Smooth muscle cell (in vitro differentiated cells): ENCODE results near the gene PRELP. TPM values are rescaled to one million over a fixed set of nuclear protein-coding genes. Genes with fewer than 3 reads are reported as not detected.

Experiments
- DNase-seq: peaks from one replicate; lab custom pipeline; 2025; ENCODE audit not compliant: unreplicated experiment; lab: John Stamatoyannopoulos, UW
- H2AFZ ChIP-seq: fragments of 200-600 bp; sonication (generic); 2 replicates; pipeline ENCODE4 v1.6.0; 2016; ENCODE audit warnings: antibody characterized with exemption, low read depth, mild to moderate bottlenecking
- H3F3A ChIP-seq: fragments of 200-600 bp; sonication (generic); 2 replicates; pipeline ENCODE4 v1.6.0; 2017; ENCODE audit warnings: antibody characterized with exemption, low read depth
- H3K27ac ChIP-seq: fragments of 200-600 bp; sonication (generic); 2 replicates; pipeline ENCODE4 v1.5.1; 2016; ENCODE audit warnings: low read depth, mild to moderate bottlenecking
- H3K27me3 ChIP-seq: fragments of 200-600 bp; sonication (generic); 2 replicates; pipeline ENCODE4 v1.6.1; 2016; ENCODE audit warnings: low read depth, mild to moderate bottlenecking
- H3K36me3 ChIP-seq: fragments of 200-600 bp; sonication (generic); 2 replicates; pipeline ENCODE4 v1.5.1; 2016; ENCODE audit warnings: low read depth
- H3K4me1 ChIP-seq: fragments of 200-600 bp; sonication (generic); 2 replicates; pipeline ENCODE4 v1.5.1; 2016; ENCODE audit warnings: low read depth
- H3K4me2 ChIP-seq: fragments of 200-600 bp; sonication (generic); 2 replicates; pipeline ENCODE4 v1.6.0; 2016; ENCODE audit warnings: mild to moderate bottlenecking
- H3K4me3 ChIP-seq: fragments of 200-600 bp; sonication (generic); 2 replicates; pipeline ENCODE4 v1.5.1; 2016; ENCODE audit warnings: mild to moderate bottlenecking
- H3K79me2 ChIP-seq: fragments of 200-600 bp; sonication (generic); 2 replicates; pipeline ENCODE4 v1.6.0; 2016; ENCODE audit warnings: low read depth, mild to moderate bottlenecking
- H3K9ac ChIP-seq: fragments of 200-600 bp; sonication (generic); 2 replicates; pipeline ENCODE4 v1.6.0; 2016; ENCODE audit warnings: low read depth
- H3K9me3 ChIP-seq: fragments of 200-600 bp; sonication (generic); replicated peaks from 2 replicates; pipeline ENCODE4 v1.5.1; 2016; ENCODE audit warnings: low read depth
- H4K20me1 ChIP-seq: fragments of 200-600 bp; sonication (generic); 2 replicates; pipeline ENCODE4 v1.6.0; 2016; ENCODE audit warnings: low read depth
- WGBS: methylation state at CpG from one replicate; pipeline ENCODE4 v1.1.7; 2016; ENCODE audit warnings: low lambda C conversion rate; 5-methylcytosine and 5-hydroxymethylcytosine counted together
- polyA plus RNA-seq: library from polyadenylated mRNA; unstranded; fragments of >200 nt; fragmentation: Nextera tagmentation; extraction: Ambion mirVana; gene quantifications from 2 replicates; pipeline ENCODE4 v1.2.1, GENCODE V29; 2016
- total RNA-seq: library from RNA; depleted of rRNA; stranded (reverse); fragments of >200 nt; gene quantifications from 2 replicates; pipeline ENCODE4 v1.2.3, GENCODE V29; 2014
- TF ChIP-seq, protein P1 (sequence below): fragments of 200-600 bp; sonication (generic); IDR thresholded peaks from 2 replicates; pipeline ENCODE4 v1.5.1; 2017; ENCODE audit warnings: borderline replicate concordance, mild to moderate bottlenecking, antibody characterized with exemption; ENCODE audit not compliant: insufficient read depth, poor library complexity, severe bottlenecking

Gene PRELP
- total and polyA plus RNA-seq, 2 experiments from 2014 or later: 0.04 to 2.1 TPM

GRCh38 chr1:203480525-203481084, 5.0 kb downstream of the PRELP start:
- no peak for DNase-seq
- H3K4me1 ChIP-seq: peaks cover 16% of the 10 kb centered on the region
- peak overlapping the region; percentile 34 for H3K27ac ChIP-seq
- 25% methylated on average over 6 of the region's 6 CpGs for WGBS
- no peaks in the 10 kb centered on the region for H4K20me1 ChIP-seq
- H3K4me3 ChIP-seq: no peak overlapping the region
- no peaks in the 10 kb centered on the region for H3K9me3 ChIP-seq
- peaks cover 18% of the 10 kb centered on the region for H3F3A ChIP-seq
- H3K9ac ChIP-seq: no peak overlapping the region
- H2AFZ ChIP-seq: peak overlapping the region; percentile 61
- H3K4me2 ChIP-seq: peak overlapping the region; percentile 51
- no peaks in the 10 kb centered on the region for H3K36me3 ChIP-seq
- TF ChIP-seq, protein P1, sequence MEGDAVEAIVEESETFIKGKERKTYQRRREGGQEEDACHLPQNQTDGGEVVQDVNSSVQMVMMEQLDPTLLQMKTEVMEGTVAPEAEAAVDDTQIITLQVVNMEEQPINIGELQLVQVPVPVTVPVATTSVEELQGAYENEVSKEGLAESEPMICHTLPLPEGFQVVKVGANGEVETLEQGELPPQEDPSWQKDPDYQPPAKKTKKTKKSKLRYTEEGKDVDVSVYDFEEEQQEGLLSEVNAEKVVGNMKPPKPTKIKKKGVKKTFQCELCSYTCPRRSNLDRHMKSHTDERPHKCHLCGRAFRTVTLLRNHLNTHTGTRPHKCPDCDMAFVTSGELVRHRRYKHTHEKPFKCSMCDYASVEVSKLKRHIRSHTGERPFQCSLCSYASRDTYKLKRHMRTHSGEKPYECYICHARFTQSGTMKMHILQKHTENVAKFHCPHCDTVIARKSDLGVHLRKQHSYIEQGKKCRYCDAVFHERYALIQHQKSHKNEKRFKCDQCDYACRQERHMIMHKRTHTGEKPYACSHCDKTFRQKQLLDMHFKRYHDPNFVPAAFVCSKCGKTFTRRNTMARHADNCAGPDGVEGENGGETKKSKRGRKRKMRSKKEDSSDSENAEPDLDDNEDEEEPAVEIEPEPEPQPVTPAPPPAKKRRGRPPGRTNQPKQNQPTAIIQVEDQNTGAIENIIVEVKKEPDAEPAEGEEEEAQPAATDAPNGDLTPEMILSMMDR: no peak
- H3K79me2 ChIP-seq: no peaks in the 10 kb centered on the region
- H3K27me3 ChIP-seq: no peaks in the 10 kb centered on the region

- TF ChIP-seq, protein P1: no peak
- Histone ChIP-seq H2AFZ (no peak overlapping the region), H3K36me3 (no peaks in the 10 kb centered on the region), H3K4me1 (peaks cover 10% of the 10 kb centered on the region), H3K9ac (no peak overlapping the region), H3K4me3 (no peak overlapping the region), H3K9me3 (no peaks in the 10 kb centered on the region), H4K20me1 (no peaks in the 10 kb centered on the region), H3F3A (peaks cover 18% of the 10 kb centered on the region), H3K27me3 (no peaks in the 10 kb centered on the region), H3K79me2 (no peaks in the 10 kb centered on the region), H3K27ac (peak overlapping the region; percentile 34), H3K4me2 (peak overlapping the region; percentile 51)
- WGBS: 90% methylated on average over 1 of the region's 1 CpG
- DNase-seq: no peak
These were observed 5.6 kb downstream of the PRELP start for GRCh38 chr1:203481196-203481595.

DNA sequence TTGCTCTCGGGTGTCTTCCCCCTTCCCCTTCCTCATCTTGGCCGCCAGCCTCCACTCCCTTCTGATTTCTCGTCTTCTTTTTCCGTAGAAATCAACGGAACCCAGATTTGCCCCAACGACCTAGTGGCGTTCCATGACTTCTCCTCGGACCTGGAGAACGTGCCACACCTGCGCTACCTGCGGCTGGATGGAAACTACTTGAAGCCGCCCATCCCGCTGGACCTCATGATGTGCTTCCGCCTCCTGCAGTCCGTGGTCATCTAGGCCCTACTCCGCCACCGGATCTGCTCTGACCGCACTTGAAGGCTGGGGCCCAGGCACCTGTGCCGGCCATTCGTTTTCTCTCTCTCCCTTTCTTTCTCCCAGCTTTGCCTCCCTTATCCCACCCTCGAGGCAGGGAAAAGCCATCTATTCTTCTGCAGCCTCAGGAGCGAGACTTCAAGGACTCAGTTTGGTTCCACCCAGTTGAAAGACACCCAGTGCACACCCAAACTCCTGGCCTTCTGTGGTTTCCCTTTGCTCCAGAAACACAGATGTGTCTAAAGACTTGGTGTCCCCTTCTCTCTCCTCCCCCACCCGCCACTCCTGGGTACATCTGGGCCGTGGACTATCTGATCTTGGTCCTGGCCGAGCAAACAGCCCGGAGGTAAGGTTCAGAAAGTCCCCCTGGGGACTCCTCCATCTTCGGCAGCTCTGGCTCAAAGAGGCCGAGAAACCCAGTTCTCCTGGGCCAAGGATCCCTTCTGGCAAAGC, 11.2 kb downstream of the PRELP start:
- H3K36me3 ChIP-seq: no peaks in the 10 kb centered on the region
- H2AFZ ChIP-seq: peak overlapping the region; percentile 51
- DNase-seq: no peak
- H3K27ac ChIP-seq: no peak overlapping the region
- peaks cover 2% of the 10 kb centered on the region for H3K4me1 ChIP-seq
- H3K27me3 ChIP-seq: no peaks in the 10 kb centered on the region
- H3K9me3 ChIP-seq: no peaks in the 10 kb centered on the region
- WGBS: 92% methylated on average over 28 of the region's 28 CpGs
- no peaks in the 10 kb centered on the region for H4K20me1 ChIP-seq
- no peaks in the 10 kb centered on the region for H3K79me2 ChIP-seq
- H3K4me2 ChIP-seq: peak overlapping the region; percentile 69
- TF ChIP-seq, protein P1: no peak
- H3K4me3 ChIP-seq: peak overlapping the region; percentile 38
- H3K9ac ChIP-seq: peak overlapping the region; percentile 13
- H3F3A ChIP-seq: peaks cover 1% of the 10 kb centered on the region
